IPS-18c (cell line): ENCODE results near the gene C11orf24.

Source experiments
- H3K4me3 ChIP-seq: 2 replicates; pipeline ENCODE4 v1.7.0; 2013; ENCODE audit warnings: low read depth, mild to moderate bottlenecking, low read length, moderate library complexity; ENCODE audit not compliant: insufficient read depth
- H3K9me3 ChIP-seq: one replicate; pipeline ENCODE4 v1.6.1; 2013; ENCODE audit warnings: mild to moderate bottlenecking, low read length, moderate library complexity; ENCODE audit not compliant: control insufficient read depth, insufficient read depth

The C11orf24 gene

DNA sequence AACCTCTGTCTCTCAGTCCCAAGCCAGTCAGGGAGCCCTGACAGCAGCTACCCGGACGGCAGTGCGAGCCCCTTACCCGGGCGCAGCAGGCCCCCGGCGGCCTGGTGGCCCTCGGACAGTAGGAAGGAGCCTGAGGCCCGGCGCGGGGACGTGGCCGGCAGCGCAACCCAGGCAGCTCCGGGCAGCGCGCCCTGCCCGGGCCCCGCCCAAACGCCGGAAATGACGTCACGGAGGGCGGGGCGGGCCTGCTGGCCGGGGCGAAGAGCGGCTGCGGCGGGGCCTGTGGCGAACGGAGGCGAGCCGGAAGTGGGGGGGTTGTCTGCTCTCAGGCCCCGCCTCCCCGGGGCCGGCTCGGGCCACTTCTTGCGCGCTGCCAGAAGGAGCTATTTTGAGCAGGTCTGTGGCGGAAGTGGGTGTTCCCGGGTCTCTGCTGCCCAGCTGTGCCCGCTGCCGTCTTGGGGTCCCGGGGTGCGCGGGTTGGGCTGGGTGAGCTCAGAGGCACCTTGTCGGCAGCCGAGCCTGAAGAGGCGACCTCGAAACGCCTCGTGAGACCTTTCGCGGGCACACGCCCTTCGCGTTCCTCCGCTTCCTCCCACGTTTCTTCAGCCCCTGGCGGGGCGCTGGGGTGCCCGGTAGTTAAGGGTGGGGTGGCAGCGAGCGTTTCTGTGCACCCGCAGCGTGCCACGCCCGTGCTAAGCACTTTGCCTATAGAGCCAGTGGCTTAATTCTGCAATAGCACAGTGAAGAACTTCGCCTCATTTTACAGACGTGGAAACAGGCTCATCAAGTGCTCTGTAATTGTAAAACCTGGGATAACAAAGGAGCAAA, at the start of gene C11orf24:
Gene C11orf24 (minus strand): TSS at position 193 of the 828 bp plus-strand sequence. CDS start 8,206 bp downstream, outside the sequence.
- H3K9me3 ChIP-seq, result no peaks in the 10 kb centered on the region
- peak within 1 kb of the TSS; percentile 88 for H3K4me3 ChIP-seq

DNA sequence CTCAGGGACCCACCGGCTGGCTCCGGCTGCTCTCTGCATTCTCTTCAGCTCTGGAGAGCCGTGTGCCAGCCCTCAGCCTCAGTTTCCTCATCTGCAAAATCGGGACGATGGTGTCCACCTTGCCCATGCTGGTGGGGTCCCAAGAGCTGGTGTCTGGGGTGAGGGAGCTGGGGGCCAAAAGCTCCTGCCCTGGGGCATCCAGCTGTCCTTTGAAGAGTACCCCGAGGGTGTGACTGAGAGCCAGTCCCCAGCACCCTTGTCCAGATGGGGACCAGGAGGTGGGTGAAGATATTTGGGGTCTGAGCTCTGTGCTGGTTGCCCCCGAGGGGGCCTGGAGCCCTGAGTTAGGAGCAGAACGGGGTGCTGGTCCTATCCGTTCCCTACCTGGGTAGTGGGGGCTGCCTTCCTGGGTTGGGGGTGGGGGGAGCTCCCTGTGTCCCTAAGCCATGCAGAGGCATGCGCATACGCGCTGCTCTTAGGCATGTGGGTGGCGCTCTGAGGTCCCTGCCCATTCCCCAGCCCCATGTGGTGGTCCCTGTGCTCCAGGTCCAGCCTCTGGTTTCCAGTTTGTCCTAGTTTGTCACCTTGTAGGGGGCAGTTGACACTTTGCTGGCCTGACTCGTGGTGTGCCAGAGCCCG, 45.5 kb upstream of the C11orf24 start:
- Histone ChIP-seq H3K4me3 (no peak overlapping the region), H3K9me3 (peaks cover 2% of the 10 kb centered on the region)

DNA sequence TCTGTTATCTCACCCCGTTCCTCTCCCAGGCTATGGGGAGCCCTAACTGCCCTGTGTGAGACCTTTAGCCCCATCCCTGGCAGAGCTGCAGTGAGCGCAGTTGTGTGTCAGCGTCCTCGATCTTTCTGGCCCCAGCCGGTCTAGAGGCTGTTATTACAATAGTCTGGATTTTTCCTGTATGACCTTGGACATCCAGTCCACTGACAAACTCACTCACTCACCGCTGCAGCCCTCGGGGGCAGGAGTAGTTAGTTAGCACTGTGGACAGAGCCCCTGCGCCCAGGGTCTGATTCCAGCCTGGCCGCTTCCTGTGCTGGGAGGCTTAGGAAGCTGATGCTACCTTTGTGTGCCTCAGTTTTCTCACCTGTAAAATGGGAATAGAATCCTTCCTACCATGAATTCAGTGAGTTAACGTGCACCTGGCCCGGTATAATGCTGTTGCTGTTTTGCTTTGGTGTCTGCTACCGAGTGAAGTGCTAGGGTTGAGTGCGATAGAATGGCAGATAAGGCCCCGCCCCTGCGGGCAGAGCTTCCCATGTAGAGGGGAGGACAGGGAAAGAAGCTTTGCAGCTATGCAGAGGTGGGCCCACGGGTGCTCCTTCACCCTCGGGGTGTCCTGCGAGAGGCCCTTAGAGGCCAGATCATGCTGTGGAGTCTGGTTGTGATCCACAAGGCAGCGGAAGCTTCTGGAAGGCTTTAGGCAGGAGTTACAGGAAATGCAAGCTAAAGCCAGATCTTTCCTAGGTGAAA, 43.6 kb upstream of the C11orf24 start:
- H3K9me3 ChIP-seq, result peaks cover 2% of the 10 kb centered on the region
- H3K4me3 ChIP-seq, result no peak overlapping the region

DNA sequence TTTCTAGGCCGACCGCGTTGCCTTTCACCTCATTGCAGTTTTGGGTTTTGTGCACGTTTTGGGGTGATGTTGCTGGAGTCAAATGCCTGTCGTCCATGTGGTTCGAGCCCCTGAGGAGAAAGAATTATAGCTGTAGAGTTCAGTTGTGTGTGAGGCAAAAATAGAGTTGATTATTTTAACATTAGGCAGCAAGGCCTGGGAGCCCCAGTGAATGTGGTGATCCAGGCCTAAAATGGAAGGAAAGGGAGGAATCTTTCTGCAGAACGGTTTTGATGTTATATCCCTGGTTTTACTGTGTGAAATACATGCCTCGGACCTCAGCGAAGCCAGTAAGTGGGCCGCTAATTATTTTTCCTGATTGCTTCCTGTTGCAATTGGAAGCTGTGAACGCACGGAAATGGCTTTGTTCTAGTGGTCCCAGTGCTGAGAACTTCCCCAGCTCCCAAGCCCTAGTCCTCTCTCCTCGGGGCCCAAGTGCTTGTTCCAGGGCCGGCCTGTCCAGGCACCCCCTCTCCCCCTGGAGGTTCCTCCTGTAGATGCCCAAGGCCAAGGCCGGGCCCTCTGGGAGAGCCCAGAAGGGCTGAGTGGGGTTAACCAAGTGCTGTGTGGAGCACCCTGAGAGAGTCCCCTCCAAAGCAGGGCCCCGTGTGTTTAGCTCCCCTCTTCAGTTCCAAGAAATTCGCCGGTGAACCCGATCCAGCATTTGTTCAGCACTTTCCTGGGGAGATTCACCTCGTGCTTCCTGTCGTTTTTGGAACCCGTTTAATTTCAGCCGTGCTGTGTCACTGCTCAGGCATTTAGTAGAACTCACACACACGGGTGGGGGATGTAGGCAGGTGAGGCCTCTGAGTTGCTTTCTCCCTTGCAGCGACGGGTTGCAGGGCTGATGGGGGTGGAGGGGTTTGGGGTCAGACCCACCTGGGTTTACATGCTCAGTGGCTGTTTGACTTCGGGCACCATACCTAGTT, 42.7 kb upstream of the C11orf24 start:
- Histone ChIP-seq H3K9me3 (peaks cover 2% of the 10 kb centered on the region), H3K4me3 (peak overlapping the region; percentile 66)

DNA sequence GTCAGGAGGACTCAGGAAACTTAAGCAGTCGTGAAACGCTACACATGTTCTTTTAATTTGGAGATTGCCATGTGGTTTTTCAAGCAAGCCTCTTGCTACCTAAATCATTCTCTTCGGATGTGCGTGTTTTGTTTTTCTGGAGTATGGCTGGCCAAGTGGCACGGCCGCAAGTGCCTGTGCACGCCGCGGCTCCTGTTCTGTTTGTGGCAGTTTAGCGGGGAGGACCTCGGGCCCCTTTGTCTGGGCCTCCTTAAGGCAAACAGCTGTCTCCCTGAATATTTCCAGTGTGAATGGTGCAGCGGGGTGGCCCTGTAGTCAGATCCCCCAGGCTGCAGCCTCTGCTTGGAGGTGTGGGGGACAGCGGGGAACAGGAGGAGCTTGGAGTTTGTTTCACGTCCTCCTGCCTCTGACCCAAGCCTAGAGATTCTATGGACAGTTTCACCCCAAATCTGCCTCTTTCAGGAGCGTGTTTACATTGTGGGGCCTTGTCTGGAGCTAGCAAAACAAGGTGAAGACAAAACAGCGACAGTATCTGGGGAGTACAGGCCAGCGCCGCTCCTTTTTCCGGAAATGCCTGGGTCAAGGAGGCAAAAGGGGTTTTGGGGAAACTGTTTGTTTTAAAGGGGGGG, 41.9 kb upstream of the C11orf24 start:
- H3K4me3 ChIP-seq, result peak overlapping the region; percentile 66
- peaks cover 2% of the 10 kb centered on the region for H3K9me3 ChIP-seq

DNA sequence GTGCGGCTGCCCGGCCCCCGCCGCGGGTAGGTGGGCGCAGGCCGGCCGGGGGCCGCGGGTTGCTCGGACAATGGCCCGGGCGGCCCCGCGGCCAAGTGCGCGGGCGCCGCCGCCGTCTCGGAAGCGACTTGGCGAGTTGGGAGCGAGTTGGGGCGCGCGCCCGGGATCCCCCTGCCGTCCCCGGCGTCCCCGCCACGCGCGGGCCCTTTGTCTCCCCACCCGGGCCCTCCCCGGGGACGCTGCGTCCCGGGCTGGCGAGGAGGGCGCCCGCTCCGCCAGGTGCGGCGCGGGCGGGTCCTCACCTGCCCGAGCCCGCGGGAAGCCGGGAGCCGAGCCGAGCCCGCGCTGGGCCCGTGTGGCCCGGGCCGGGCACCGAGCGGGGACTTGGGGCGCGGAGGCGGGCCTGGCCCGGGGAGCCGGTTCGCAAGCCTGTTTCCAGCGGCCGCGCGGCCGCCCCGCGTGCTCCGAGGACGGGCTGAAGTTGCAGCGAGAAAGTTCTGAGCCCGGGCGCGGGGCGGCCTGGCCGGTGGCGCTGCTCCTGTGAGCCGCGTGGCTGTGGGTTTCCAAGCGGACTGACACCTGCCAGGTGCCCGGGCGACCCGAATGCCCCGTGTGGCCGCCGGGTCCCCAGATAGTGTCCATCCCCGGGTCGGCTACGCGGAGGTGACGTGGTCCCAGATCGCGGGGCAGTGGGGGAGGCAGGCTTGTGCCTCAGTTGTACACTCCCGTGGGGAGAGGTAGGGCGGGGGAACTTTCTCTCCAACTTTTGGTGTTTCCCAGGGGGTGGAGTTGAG, 41.2 kb upstream of the C11orf24 start:
- peak overlapping the region; percentile 66 for H3K4me3 ChIP-seq
- H3K9me3 ChIP-seq, result peaks cover 2% of the 10 kb centered on the region

DNA sequence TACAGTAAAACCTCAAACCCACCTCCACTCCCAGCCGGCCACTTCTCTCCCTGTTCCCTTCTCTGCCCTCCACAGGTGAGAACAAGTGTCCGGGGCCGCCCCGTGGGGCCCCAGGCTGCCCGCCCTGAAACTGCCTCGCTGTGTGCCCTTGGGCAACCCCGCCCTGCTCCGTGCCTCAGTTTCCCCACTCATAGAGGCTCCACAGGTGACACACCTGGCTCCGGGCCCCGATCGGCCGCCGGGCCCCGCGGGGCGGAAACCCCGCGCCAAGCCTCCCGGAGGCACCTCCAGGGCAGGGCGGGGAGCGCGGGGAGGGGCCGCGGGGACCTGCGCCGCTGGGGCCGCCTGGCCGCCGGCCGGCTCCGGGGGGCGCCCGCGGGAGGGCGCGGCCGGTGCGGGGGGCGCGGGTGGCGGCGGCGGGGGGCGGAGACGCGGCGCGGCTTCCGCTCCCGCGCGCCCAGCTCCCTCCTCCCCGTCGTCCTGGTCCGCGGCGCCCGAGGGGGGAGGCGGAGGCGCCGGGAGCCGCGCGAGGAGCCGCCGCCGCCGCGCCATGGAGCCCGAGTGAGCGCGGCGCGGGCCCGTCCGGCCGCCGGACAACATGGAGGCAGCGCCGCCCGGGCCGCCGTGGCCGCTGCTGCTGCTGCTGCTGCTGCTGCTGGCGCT, 40.5 kb upstream of the C11orf24 start, which contains the start of gene LRP5:
Gene LRP5 (plus strand): TSS at position 475 of the 663 bp plus-strand sequence. CDS start 124 bp downstream, at position 599.
- H3K9me3 ChIP-seq, result peaks cover 2% of the 10 kb centered on the region
- H3K4me3 ChIP-seq, result peak within 1 kb of the TSS; percentile 66

DNA sequence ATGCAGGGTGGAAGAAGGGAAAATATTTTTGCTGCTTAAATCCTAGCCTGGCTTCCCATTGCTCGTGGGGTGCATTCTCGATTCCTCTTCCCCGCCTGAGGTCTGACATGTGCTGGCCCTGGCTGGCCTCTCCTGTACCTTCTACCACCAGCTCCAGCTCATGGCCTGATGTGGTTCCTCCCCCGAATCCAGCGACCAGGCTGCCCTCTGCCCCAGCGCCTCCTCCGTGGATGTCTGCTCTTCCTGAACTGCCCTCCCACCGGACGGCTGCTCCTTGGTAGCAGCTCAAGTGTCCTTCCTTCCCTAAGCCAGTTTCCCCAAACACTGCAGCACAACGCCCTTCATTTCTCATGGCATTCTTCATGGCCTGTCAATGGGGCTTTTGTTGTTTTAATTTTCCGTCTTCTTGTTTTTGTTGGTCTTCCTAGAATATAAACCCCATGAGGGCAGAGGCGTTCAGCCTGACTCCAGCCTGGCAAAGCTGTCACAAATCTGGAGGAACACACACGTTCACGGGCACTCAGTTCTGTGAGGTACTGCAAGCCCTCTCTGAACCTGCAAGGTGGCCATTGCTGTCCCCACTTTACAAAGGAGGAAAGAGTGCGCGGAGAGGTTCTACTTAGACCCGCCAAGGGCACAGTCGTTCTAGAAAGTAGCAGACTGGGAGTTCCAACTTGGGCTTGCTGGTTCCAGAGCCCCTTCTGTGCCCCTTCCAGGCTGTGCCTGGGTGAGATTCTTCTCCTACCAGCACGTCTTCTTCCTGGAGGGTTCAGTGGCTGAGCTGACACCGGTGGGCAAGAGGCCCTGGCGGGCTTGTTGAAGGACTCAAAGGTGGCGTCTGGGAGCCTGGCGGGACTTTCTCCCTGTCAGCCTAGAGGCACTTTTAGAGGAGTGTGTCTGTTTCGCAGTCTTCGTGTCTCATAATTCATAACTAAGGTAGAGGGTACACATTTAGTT, 39.7 kb upstream of the C11orf24 start:
- no peak overlapping the region; the same call in 1 of the 2 replicates for H3K4me3 ChIP-seq
- H3K9me3 ChIP-seq, result peaks cover 2% of the 10 kb centered on the region

DNA sequence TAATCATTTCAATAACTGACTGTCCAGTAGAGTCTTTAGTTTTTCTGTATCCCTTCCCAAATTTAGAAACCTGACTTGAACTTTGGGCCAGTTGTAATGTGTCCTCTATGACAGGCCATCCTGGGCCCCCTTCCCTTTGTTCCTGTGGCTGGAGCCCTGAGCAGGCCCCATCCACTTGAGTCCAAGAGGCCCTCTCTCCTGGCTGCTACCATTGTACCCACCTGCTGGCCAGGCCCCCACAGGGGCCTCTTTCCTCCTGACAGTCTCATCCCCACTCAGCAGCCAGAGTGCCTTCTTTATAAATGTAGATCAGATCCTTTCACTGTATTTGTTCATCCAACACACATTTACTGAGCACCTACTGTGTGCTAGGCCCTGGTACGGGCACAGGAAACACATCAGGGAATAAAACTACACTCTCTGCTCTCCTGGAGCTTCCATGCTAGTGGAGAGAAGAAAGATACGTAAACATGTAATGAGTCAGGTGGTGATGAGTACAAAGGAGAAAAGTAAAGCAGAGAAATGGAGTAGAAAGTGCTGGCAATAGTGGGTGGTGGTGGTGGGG, 37.9 kb upstream of the C11orf24 start:
- H3K4me3 ChIP-seq, result no peak overlapping the region
- H3K9me3 ChIP-seq, result peaks cover 2% of the 10 kb centered on the region

DNA sequence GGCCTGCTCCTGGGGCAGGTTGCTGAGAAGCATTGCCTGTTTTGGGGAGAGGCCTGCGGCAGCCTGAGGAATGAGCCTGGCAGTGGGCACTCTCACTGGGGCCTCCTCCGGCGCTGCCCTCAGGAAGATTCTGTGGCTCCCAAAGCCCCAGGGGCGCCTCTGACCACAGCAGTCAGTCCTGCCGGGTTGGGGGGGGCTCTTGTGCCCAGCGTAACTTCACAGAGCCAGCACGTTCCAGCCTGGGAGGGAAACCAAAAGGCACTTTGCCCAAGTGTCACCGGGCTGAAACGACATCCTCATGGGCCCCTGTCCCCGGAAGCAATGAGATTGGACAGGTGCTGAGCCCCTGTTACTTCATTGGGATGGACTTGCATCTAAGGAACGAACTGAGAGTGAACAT, 36.3 kb upstream of the C11orf24 start:
- Histone ChIP-seq H3K4me3 (no peak overlapping the region), H3K9me3 (peaks cover 11% of the 10 kb centered on the region)

DNA sequence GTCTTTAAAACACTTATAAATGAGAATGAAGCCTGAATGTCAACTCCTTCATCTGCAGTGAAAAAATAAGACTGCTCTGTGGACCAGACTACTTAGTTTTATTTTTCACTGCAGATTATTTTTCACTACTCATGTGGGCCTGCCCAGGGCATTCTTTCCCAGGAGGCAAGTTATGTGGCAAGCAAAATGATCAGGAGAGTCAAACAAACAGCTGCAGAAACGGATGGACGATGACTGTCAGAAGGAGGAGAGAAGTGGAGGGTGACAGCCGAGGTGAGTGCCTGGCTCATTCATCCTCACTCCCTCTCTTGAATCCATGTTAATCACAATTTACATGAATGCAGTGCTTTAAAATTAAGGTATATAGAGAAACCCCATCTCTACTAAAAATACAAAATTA, 34.9 kb upstream of the C11orf24 start:
- Histone ChIP-seq H3K4me3 (no peak overlapping the region), H3K9me3 (peaks cover 11% of the 10 kb centered on the region)

DNA sequence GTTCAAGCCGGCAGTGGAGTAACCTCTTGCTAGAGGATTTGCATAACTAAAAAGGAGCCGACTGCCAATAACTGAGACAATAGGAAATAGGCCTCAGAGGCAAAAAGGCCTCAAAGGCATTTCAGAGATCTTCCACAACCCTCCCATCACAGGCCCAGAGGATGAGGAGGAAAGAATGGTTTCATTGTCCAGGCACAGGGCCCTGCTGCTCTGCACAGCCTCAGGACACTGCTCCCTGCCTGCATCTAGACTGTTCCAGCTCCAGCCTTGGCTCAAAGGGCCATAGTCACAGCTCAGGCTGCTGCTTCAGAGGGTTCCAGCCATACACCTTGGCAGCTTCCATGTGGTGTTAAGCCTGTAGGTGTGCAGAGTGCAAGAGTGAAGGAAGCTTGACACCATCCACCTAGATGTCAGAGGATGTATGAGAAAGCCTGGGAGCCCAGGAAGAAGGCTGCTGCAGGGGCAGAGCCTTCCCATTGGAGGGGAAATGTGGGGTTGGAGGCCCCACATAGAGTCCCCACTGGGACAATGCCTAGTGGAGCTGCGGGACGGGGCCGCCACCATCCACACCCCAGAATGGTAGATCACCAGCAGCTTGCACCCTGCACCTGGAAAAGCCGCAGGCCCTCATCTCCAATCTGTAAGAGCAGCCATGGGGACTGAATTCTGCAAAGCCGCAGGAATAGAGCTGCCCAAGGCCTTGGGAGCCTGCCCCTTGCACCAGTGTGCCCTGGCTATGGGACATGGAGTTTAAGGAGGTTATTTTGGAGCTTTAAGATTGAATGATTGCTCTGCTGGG, 32.4 kb upstream of the C11orf24 start:
- H3K4me3 ChIP-seq, result no peak overlapping the region
- peaks cover 11% of the 10 kb centered on the region for H3K9me3 ChIP-seq

DNA sequence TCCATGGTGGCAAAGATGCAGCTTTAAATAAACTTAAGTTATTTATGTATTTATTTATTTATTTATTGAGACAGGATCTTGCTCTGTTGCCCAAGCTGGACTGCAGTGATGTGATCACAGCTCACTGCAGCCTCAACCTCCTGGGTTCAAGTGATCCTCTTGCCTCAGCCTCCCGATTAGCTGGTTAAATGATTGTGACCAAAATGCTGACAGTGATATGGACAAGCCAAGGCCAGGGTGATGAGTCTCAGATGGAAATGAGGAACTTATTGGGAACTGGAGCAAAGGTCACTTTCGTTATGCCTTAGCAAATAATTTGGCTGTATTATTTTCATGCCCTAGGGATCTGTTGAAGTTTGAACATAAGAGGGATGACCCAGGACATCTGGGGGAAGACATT, 31.3 kb upstream of the C11orf24 start:
- peaks cover 11% of the 10 kb centered on the region for H3K9me3 ChIP-seq
- no peak overlapping the region for H3K4me3 ChIP-seq
